ENCODE measurements around the gene FAM222A.

FAM222A gene

GRCh38 chr12:109713187-109714070 lies at the start of gene FAM222A:
FAM222A (plus strand) TSS chr12:109713825; CDS start chr12:109744147, 30,322 bp downstream.
- DNase-seq = peak; percentile 98

- no peak for DNase-seq
These were observed 49.2 kb upstream of the FAM222A start for GRCh38 chr12:109664402-109664801.

DNA sequence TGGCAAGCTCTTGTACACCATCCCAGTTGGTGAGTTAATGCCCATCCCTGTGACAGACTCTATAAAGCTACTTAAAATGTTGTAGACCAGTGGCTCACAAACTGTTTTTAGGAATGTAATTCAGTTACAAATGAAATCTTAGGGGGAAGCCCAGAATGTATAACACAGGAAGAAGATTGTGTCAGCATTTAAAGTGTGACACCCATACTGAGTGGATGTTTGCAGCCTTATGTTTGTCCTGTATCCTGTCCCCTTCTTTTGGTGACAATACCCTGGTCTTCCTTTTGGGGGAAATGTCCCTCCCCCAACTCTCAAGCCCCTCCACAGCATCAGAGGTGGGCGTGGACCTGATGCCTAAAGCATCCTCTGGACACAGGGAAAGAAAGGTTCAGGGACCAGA lies 47.6 kb upstream of the FAM222A start:
- no peak for DNase-seq

DNA sequence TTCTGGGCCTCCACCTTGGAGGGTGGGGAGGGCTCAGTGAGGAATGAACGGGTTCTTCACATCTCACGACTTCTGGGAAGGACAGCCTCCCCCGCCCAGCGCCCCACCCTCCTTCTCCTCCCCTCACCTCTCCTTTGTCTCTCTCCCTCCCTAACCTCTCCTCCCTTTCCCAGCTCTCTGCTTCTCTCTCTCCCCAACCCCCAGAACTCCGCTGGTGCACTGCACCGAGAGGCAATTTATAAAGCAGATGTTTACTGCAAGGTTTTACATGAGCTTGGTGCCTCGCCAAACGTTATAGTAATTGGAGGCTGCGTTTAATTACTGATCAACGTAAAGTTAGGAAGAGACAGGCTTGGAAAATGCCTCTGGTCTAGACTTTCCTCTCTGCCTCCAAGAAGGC lies 42.9 kb upstream of the FAM222A start:
- no peak for DNase-seq

DNA sequence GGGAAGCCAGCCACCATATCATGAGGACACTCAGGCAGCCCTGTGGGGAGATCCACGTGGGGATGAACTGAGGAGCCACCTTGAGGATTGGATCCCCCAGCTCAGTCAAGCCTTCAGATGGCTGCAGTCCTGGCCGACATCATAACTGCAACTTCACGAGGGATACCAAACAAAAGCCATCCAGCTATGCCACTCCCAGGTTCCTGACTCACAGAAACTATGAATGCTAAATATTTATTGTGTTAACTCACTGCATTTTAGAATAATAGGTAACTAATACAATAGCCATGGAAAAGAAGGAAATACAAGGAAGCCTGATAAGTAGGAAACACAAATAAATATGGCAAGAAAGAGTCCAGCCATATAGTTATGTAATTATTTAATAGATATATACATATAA lies 42.1 kb upstream of the FAM222A start:
- no peak for DNase-seq

GRCh38 chr12:109673379-109673778 lies 40.2 kb upstream of the FAM222A start:
- DNase-seq = no peak

GRCh38 chr12:109673884-109674283 lies 39.7 kb upstream of the FAM222A start:
- DNase-seq = no peak

GRCh38 chr12:109675411-109675810 lies 38.2 kb upstream of the FAM222A start:
- no peak for DNase-seq

DNA sequence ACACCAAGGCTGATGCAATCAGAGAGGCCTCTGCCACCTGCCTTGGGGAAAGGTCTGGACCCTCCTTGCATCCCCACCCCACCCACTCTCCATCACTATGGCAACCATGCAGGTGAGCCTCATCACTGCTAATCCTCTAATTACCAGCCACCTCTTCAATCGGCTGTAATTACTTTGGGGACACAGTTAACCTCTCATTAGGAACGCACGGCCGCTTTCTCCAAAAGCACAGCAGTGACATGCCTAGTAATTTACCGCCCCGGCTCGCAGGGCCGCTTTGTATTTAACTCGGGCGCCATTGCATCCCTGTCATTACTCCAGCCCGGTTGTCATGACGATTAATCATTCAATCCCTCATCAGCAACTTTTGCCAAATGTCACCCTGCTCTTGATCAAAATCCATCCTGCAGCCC lies 36.3 kb upstream of the FAM222A start:
- peak; percentile 64 for DNase-seq

DNA sequence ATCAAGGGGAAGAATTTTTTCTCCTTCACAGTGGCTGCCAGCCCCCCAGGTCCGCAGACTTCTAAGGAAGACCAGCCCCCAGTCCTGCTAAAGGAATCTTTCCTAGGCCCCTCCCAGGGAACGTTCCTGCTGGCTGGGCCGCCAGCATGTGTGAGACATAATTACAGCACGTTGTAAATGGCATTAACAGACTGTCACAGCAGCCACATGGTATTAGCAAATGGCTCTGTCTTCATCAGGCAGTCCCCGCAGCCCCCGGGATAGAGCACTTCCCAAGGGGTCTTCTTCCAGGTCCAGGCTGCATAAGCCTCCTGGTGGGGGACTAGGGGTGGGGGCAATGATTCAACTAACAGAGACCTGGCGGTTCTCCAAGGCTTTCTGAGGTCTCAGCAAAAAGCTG lies 34.9 kb upstream of the FAM222A start:
- DNase-seq = peak; percentile 58

DNA sequence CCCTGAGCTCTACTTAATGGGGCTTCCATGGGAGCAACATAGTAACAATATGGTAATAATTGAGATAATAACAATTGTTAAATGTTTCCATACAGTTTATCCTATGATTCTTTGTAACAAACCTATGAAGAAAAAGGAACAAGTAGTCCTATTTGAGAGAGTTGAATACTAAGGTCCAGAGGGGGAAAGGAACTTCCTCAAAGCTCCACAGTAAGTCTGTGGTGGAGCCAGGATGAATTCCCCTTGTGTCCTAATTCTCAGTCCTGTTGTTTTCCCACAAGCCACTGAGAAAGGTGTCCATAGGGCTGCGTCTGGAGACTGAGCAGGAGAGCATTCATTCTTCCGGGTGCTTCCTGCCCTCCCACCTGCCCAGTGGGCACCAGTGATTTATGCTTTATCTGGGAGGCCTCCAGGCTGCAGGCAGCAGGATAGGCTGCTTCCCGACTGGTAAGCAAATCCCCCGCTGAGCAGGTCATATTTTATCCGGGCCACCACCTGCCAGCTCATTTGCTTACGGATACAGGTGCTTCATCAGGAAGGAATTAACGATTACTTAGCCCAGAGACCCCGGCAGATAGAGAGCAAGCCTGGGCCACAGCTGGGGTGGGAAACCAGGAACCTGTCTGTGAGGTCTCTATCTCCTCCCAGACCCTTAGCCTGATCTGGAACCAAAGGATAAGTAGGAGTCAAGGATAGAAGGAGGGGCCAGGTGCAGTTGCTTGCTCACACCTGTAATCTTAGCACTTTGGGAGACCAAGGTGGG lies 33.9 kb upstream of the FAM222A start:
- DNase-seq = no peak

DNA sequence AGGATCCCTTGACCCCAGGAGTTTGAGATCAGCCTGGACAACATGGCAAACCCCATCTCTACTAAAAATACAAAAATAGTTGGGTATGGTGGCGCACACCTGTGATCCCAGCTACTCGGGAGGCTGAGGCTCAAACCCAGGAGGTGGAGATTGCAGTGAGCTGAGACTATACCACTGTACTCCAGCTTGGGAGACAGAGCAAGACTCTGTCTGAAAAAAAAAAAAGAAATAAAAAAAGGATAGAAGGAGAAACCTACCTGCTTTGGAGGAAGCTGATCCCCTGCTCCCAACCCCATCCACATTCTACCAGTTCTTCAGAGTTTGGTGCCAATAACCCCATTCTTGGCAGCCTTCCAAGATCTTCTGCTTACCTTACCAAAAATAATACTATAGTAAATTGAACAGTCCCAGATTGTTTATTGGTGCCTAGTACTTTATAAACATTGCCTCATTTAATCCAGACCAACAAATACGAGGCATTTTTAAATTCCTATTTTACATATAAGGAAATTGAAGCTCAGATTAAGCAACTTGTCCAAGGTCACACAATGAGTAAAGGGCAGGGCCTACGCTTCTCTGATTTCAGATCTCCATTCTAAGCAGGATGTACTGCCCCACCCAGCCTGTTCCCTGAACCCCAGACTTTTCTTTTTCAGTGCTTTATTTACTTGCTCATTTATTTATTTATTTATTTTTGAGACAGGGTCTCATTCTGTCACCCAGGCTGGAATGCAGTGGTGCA lies 33.2 kb upstream of the FAM222A start:
- DNase-seq = no peak

DNA sequence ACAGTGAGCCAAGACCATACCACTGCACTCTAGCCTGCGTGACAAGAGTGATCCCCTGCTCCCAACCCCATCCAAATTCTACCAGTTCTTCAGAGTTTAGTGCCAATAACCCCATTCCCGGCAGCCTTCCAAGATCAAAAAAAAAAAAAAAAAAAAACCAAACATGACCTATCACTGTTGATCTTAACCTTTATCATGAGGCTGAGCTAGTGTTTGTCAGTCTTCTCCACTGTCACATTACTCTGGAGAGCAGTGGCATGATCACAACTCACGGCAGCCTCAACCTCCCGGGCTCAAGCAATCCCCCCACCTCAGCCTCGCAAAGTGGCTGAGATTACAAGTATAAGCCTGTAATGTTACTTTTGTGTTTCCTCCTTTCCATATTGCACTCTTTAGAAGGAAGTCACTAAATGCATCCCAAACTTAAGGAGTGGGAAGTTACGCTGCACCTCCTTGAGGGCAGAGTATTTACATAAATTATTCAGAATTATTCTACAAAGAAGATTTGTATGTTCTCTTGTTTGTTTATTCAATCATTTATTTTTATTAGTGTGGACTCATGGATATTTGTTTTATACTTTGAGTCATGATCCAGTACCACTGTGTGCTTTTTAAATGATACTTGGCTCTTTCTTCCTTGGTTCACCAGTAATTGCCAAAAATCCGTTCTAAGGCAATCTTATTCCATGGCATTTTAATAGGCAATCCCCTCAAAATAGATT lies 31.5 kb upstream of the FAM222A start:
- DNase-seq = no peak

- no peak for DNase-seq
These were observed 30.9 kb upstream of the FAM222A start for GRCh38 chr12:109682708-109683060.

- DNase-seq = no peak
These were observed 30.3 kb upstream of the FAM222A start for GRCh38 chr12:109683316-109683715.

GRCh38 chr12:109685574-109686447 lies 27.8 kb upstream of the FAM222A start:
- no peak for DNase-seq

- no peak for DNase-seq
These were observed 27.1 kb upstream of the FAM222A start for GRCh38 chr12:109686523-109686922.

- DNase-seq = no peak
These were observed 26.4 kb upstream of the FAM222A start for GRCh38 chr12:109687250-109687649.

GRCh38 chr12:109689426-109689825 lies 24.2 kb upstream of the FAM222A start:
- no peak for DNase-seq

GRCh38 chr12:109693160-109693559 lies 20.5 kb upstream of the FAM222A start:
- no peak for DNase-seq

Data from retina (tissue), 1 donor.